Activated T-cell treated with anti-CD3 and anti-CD28 coated beads, Interleukin-2, amount 50 U/mL, for 72 hours (primary cell): ENCODE data around the gene TBATA. TPM values are rescaled to one million over a fixed set of nuclear protein-coding genes. Genes with fewer than 3 reads are reported as not detected.

Experiments
- ATAC-seq, 2 donors: fragments of 150-1000 bp; cut with Tn5 transposase; replicated peaks in 1 of 2; 2 replicates each; pipeline ENCODE4 v1.10.0; 2021; ENCODE audit warnings: moderate library complexity in 2 of 2, mild to moderate bottlenecking in 1 of 2
- DNase-seq, 2 donors: peaks; one replicate each; pipeline ENCODE4 v3.0.0; 2021 to 2022; ENCODE audit warnings: mixed read lengths in 1 of 2
- H3K27ac Mint-ChIP-seq: one replicate; pipeline ENCODE4 v1.8.0; 2022; ENCODE audit warnings: mild to moderate bottlenecking, moderate library complexity, mixed read lengths
- H3K27me3 Mint-ChIP-seq: one replicate; pipeline ENCODE4 v1.8.0; 2022; ENCODE audit warnings: low read depth, mixed read lengths
- H3K36me3 Mint-ChIP-seq, 2 donors: one replicate each; pipeline ENCODE4 v1.8.0; 2022; ENCODE audit warnings: mixed read lengths in 2 of 2, mild to moderate bottlenecking in 1 of 2; ENCODE audit not compliant: insufficient read depth in 2 of 2
- H3K4me1 Mint-ChIP-seq: one replicate; pipeline ENCODE4 v1.8.0; 2022; ENCODE audit warnings: low read depth, mixed read lengths
- H3K4me3 Mint-ChIP-seq, 2 donors: one replicate each; pipeline ENCODE4 v1.8.0; 2022; ENCODE audit warnings: mild to moderate bottlenecking in 2 of 2, mixed read lengths in 2 of 2, moderate library complexity in 2 of 2
- H3K9me3 Mint-ChIP-seq, 2 donors: one replicate each; pipeline ENCODE4 v1.8.0; 2022; ENCODE audit warnings: mixed read lengths in 2 of 2
- total RNA-seq, 2 donors: library from RNA; stranded (reverse); gene quantifications; one replicate each; pipeline ENCODE4 v1.2.3, GENCODE V29; 2022

The TBATA gene
- total RNA-seq, 2 donors from 2014 or later: not detected

- ATAC-seq: peak; percentile 56 to 60
- Mint-ChIP-seq H3K4me3 (no peak overlapping the region), H3K27ac (peak overlapping the region; percentile 5), H3K27me3 (no peaks in the 10 kb centered on the region), H3K4me1 (peaks cover 15% of the 10 kb centered on the region), H3K9me3 (no peaks in the 10 kb centered on the region), H3K36me3 (no peaks in the 10 kb centered on the region)
- peak; percentile 68 to 75 for DNase-seq
Observed at GRCh38 chr10:70758757-70759514, 26.2 kb downstream of the TBATA start.

GRCh38 chr10:70757856-70758255 lies 27.3 kb downstream of the TBATA start:
- DNase-seq: no peak
- Mint-ChIP-seq H3K27ac (no peak overlapping the region), H3K27me3 (no peaks in the 10 kb centered on the region), H3K9me3 (no peaks in the 10 kb centered on the region), H3K4me1 (peaks cover 15% of the 10 kb centered on the region), H3K36me3 (no peaks in the 10 kb centered on the region), H3K4me3 (no peak overlapping the region)
- ATAC-seq: no peak

GRCh38 chr10:70756700-70757360 lies 28.3 kb downstream of the TBATA start:
- Mint-ChIP-seq H3K9me3 (no peaks in the 10 kb centered on the region), H3K36me3 (no peaks in the 10 kb centered on the region), H3K27me3 (no peaks in the 10 kb centered on the region), H3K4me1 (peaks cover 15% of the 10 kb centered on the region), H3K4me3 (no peak overlapping the region), H3K27ac (no peak overlapping the region)
- ATAC-seq: no peak
- no peak for DNase-seq

- Mint-ChIP-seq H3K9me3 (no peaks in the 10 kb centered on the region), H3K27me3 (no peaks in the 10 kb centered on the region), H3K4me3 (no peak overlapping the region), H3K4me1 (peaks cover 9% of the 10 kb centered on the region), H3K36me3 (no peaks in the 10 kb centered on the region), H3K27ac (no peak overlapping the region)
- no peak for DNase-seq
- no peak for ATAC-seq
Observed at GRCh38 chr10:70753841-70754621, 31.1 kb downstream of the TBATA start.

GRCh38 chr10:70753026-70753663 lies 32.0 kb downstream of the TBATA start:
- no peak overlapping the region for H3K4me3 Mint-ChIP-seq
- H3K27me3 Mint-ChIP-seq: no peaks in the 10 kb centered on the region
- H3K9me3 Mint-ChIP-seq: no peaks in the 10 kb centered on the region
- H3K27ac Mint-ChIP-seq: no peak overlapping the region
- DNase-seq (no peak), ATAC-seq (no peak)
- peaks cover under 1% of the 10 kb centered on the region for H3K4me1 Mint-ChIP-seq
- H3K36me3 Mint-ChIP-seq: no peaks in the 10 kb centered on the region

GRCh38 chr10:70752571-70752970 lies 32.6 kb downstream of the TBATA start:
- ATAC-seq (no peak), DNase-seq (no peak)
- Mint-ChIP-seq H3K9me3 (no peaks in the 10 kb centered on the region), H3K4me1 (no peaks in the 10 kb centered on the region), H3K27ac (no peak overlapping the region), H3K27me3 (no peaks in the 10 kb centered on the region), H3K36me3 (no peaks in the 10 kb centered on the region), H3K4me3 (no peak overlapping the region)

- H3K9me3 Mint-ChIP-seq: no peaks in the 10 kb centered on the region
Observed at GRCh38 chr10:70751991-70752390, 33.2 kb downstream of the TBATA start.

GRCh38 chr10:70751356-70751755 lies 33.8 kb downstream of the TBATA start:
- ATAC-seq: no peak
- no peaks in the 10 kb centered on the region for H3K4me1 Mint-ChIP-seq
- H3K4me3 Mint-ChIP-seq: no peak overlapping the region
- H3K27me3 Mint-ChIP-seq: no peaks in the 10 kb centered on the region
- H3K27ac Mint-ChIP-seq: no peak overlapping the region
- DNase-seq: no peak
- H3K36me3 Mint-ChIP-seq: no peaks in the 10 kb centered on the region
- no peaks in the 10 kb centered on the region for H3K9me3 Mint-ChIP-seq

More at GRCh38 chr10:70751991-70752390, 33.2 kb downstream of the TBATA start:
- DNase-seq (no peak), ATAC-seq (no peak)
- Mint-ChIP-seq H3K36me3 (no peaks in the 10 kb centered on the region), H3K27me3 (no peaks in the 10 kb centered on the region), H3K27ac (no peak overlapping the region), H3K4me3 (no peak overlapping the region), H3K4me1 (no peaks in the 10 kb centered on the region)

- Mint-ChIP-seq H3K27ac (no peak overlapping the region), H3K27me3 (no peaks in the 10 kb centered on the region), H3K36me3 (no peaks in the 10 kb centered on the region), H3K4me1 (no peaks in the 10 kb centered on the region), H3K4me3 (no peak overlapping the region), H3K9me3 (no peaks in the 10 kb centered on the region)
- no peak for ATAC-seq
- DNase-seq: no peak
Observed at GRCh38 chr10:70750156-70750703, 34.9 kb downstream of the TBATA start.

DNA sequence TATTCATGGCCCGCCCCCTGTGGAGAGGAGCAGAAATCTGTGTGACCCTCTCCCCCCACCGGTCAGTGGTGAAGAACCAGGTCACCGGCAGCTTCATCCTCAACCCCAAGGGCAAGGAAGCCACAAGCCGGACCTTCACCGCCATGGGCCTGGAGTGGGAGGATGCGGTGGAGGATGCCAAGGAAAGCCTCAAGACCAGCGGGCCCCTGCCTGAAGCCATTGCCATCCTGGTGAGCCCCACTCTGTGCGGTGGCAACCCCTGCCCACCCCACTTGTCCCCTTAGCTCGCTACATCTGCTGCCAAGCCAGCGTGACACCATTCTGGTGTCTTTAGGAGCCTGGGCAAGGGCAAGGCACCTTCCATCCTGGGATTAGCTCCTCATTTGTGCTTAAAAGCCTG lies 35.4 kb downstream of the TBATA start:
- Mint-ChIP-seq H3K27me3 (no peaks in the 10 kb centered on the region), H3K4me3 (no peak overlapping the region), H3K36me3 (no peaks in the 10 kb centered on the region), H3K4me1 (no peaks in the 10 kb centered on the region), H3K9me3 (no peaks in the 10 kb centered on the region), H3K27ac (no peak overlapping the region)
- ATAC-seq (no peak), DNase-seq (no peak)

GRCh38 chr10:70748801-70749573 lies 36.2 kb downstream of the TBATA start:
- no peak for DNase-seq
- no peak for ATAC-seq
- H3K4me1 Mint-ChIP-seq: no peaks in the 10 kb centered on the region
- H3K27me3 Mint-ChIP-seq: no peaks in the 10 kb centered on the region
- no peak overlapping the region for H3K4me3 Mint-ChIP-seq
- no peak overlapping the region for H3K27ac Mint-ChIP-seq
- no peaks in the 10 kb centered on the region for H3K36me3 Mint-ChIP-seq
- no peaks in the 10 kb centered on the region for H3K9me3 Mint-ChIP-seq

DNA sequence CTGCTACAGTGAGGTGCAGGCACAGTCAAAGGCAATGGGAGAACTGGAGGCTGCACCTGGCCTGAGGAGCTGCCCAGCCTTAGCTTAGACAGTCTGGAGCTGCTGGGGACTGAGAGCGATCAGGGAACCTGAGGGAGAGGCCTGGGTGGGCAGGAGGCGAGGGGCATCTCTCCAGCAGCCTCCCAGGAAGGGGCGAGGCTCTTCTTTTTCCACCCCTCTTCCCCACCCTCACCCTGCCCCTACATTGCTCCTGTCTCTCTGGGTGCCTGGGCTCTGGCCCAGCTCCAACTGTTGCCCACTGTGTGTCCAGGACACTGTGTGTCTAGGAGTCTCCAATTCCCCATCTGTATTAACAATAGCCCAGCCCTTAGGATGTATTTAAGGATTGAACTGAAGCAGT lies 36.9 kb downstream of the TBATA start:
- H3K27ac Mint-ChIP-seq: no peak overlapping the region
- DNase-seq (no peak), ATAC-seq (no peak)
- no peaks in the 10 kb centered on the region for H3K36me3 Mint-ChIP-seq
- H3K4me1 Mint-ChIP-seq: no peaks in the 10 kb centered on the region
- H3K9me3 Mint-ChIP-seq: no peaks in the 10 kb centered on the region
- no peaks in the 10 kb centered on the region for H3K27me3 Mint-ChIP-seq
- H3K4me3 Mint-ChIP-seq: no peak overlapping the region
